HCT116 (cell line): ENCODE measurements around the gene CAB39. TPM values are rescaled to one million over a fixed set of nuclear protein-coding genes. Genes with fewer than 3 reads are reported as not detected.

ENCODE experiments used
- ATAC-seq: fragments of 200-7000 bp; cut with Tn5 transposase; 2 replicates; pipeline ENCODE4 v1.9.1; 2020; ENCODE audit warnings: mild to moderate bottlenecking, moderate library complexity
- BruUV-seq: library from RNA; stranded (reverse); fragments of 400-500 nt; replicated peaks from 2 replicates; lab custom pipeline; 2021; lab: Mats Ljungman, UMichigan
- CTCF ChIA-PET: fragments of 300-600 bp; sonication (Branson Sonifier 250); formaldehyde crosslinking; loops from one replicate; lab custom pipeline; 2021; ENCODE audit warnings: antibody characterized with exemption; lab: Charles Lee
- POLR2A ChIA-PET: fragments of 300-600, 350-600 bp; sonication (Branson Sonifier 250); formaldehyde crosslinking; loops from one replicate; lab custom pipeline; 2021; ENCODE audit warnings: antibody characterized with exemption; lab: Charles Lee
- RAD21 ChIA-PET, 2 experiments: fragments of 300-600 bp; sonication (Branson Sonifier 250); formaldehyde crosslinking; loops; one replicate each; lab custom pipeline; 2023; ENCODE audit warnings: low total read pairs in 2 of 2; ENCODE audit not compliant: uncharacterized antibody in 2 of 2, unreplicated experiment in 2 of 2, low non-redundant PET in 1 of 2; lab: Charles Lee
- DNase-seq: peaks from one replicate; pipeline ENCODE4 v3.0.0-alpha.2; 2010; ENCODE audit warnings: low read depth, low spot score
- H2AFZ ChIP-seq: fragments of 200-600 bp; shearing (Covaris generic), sonication (generic); 2 replicates; pipeline ENCODE4 v1.6.1; 2017; ENCODE audit warnings: low read depth, mixed run types, mixed read lengths, antibody characterized with exemption, low read length; ENCODE audit not compliant: poor library complexity, severe bottlenecking
- H3K27ac ChIP-seq: 2 replicates; pipeline ENCODE4 v1.5.1; 2012; ENCODE audit warnings: low read depth, low read length
- H3K27me3 ChIP-seq: fragments of 200-600 bp; sonication (generic); 2 replicates; pipeline ENCODE4 v1.6.1; 2016; ENCODE audit warnings: mixed run types, low read length, mixed read lengths; ENCODE audit not compliant: insufficient read depth
- H3K36me3 ChIP-seq, 2 experiments: fragments of 200-500 bp in 1 of 2; fragments of 200-600 bp in 1 of 2; sonication (Bioruptor generic) in 1 of 2; sonication (generic) in 1 of 2; 2 replicates each; pipeline versions ENCODE4 v1.5.1 to v1.6.1; 2014 to 2016; ENCODE audit warnings: low read length in 2 of 2, inconsistent platforms in 1 of 2, mixed read lengths in 1 of 2, mixed run types in 1 of 2; ENCODE audit not compliant: insufficient read depth in 2 of 2, control insufficient read depth in 1 of 2
- H3K4me1 ChIP-seq, 2 experiments: fragments of 200-600 bp in 1 of 2; sonication (generic) in 1 of 2; 2 replicates each; pipeline versions ENCODE4 v1.5.1 to v1.6.1; 2012 to 2017; ENCODE audit warnings: low read length in 2 of 2, inconsistent platforms in 1 of 2, mild to moderate bottlenecking in 1 of 2, mixed read lengths in 1 of 2, mixed run types in 1 of 2, moderate library complexity in 1 of 2; ENCODE audit not compliant: insufficient read depth in 2 of 2, control insufficient read depth in 1 of 2
- H3K4me2 ChIP-seq: fragments of 200-600 bp; sonication (generic); 2 replicates; pipeline ENCODE4 v1.6.1; 2017; ENCODE audit warnings: mixed run types, low read length, mixed read lengths
- H3K4me3 ChIP-seq, 2 experiments: fragments of 200-600 bp in 1 of 2; sonication (generic) in 1 of 2; replicated peaks in 1 of 2; 2 replicates each; pipeline ENCODE4 v1.5.1; 2011 to 2016; ENCODE audit warnings: low read length in 2 of 2, control low read depth in 1 of 2, low read depth in 1 of 2, mild to moderate bottlenecking in 1 of 2, mixed read lengths in 1 of 2, mixed run types in 1 of 2
- H3K79me2 ChIP-seq: fragments of 200-600 bp; sonication (generic); 2 replicates; pipeline ENCODE4 v1.6.1; 2017; ENCODE audit warnings: mild to moderate bottlenecking, mixed run types, low read length, moderate library complexity, mixed read lengths; ENCODE audit not compliant: insufficient read depth
- H3K9ac ChIP-seq: fragments of 200-600 bp; sonication (generic); 2 replicates; pipeline ENCODE4 v1.6.1; 2016; ENCODE audit warnings: low read length, mixed read lengths
- H3K9me2 ChIP-seq: fragments of 200-600 bp; sonication (generic), shearing (Covaris generic); 2 replicates; pipeline ENCODE4 v1.6.1; 2017; ENCODE audit warnings: mixed run types, mild to moderate bottlenecking, moderate library complexity; ENCODE audit not compliant: insufficient read depth
- H3K9me3 ChIP-seq, 2 experiments: fragments of 200-500 bp in 1 of 2; fragments of 200-600 bp in 1 of 2; sonication (Bioruptor generic) in 1 of 2; sonication (generic) in 1 of 2; 2 replicates each; pipeline ENCODE4 v1.6.1; 2014 to 2017; ENCODE audit warnings: low read length in 2 of 2, mixed read lengths in 2 of 2, inconsistent platforms in 1 of 2, low read depth in 1 of 2, mild to moderate bottlenecking in 1 of 2, mixed run types in 1 of 2, moderate library complexity in 1 of 2; ENCODE audit not compliant: control insufficient read depth in 1 of 2, insufficient read depth in 1 of 2
- H4K20me1 ChIP-seq: fragments of 200-600 bp; sonication (generic), shearing (Covaris generic); 2 replicates; pipeline ENCODE4 v1.6.1; 2017; ENCODE audit warnings: mixed run types, mild to moderate bottlenecking, moderate library complexity; ENCODE audit not compliant: insufficient read depth
- CBX3 ChIP-seq: IDR thresholded peaks from 2 replicates; pipeline ENCODE4 v1.6.1; 2012; ENCODE audit warnings: low read depth
- EGR1 ChIP-seq: IDR thresholded peaks from 2 replicates; pipeline ENCODE4 v1.6.1; 2012; ENCODE audit warnings: low read depth
- ELF1 ChIP-seq: IDR thresholded peaks from 2 replicates; pipeline ENCODE4 v1.6.1; 2012; ENCODE audit warnings: low read depth, borderline replicate concordance
- EZH2 ChIP-seq: fragments of 200-600 bp; sonication (generic); IDR thresholded peaks from 2 replicates; pipeline ENCODE4 v1.6.1; 2017; ENCODE audit warnings: antibody characterized with exemption, mixed run types
- EZH2phosphoT487 ChIP-seq: fragments of 200-600 bp; IDR thresholded peaks from 2 replicates; pipeline ENCODE4 v1.6.1; 2018; ENCODE audit warnings: antibody characterized with exemption, borderline replicate concordance
- FOSL1 ChIP-seq: IDR thresholded peaks from 2 replicates; pipeline ENCODE4 v1.6.1; 2012; ENCODE audit warnings: low read depth
- JUND ChIP-seq: IDR thresholded peaks from 2 replicates; pipeline ENCODE4 v1.6.1; 2012
- POLR2AphosphoS5 ChIP-seq: IDR thresholded peaks from 2 replicates; pipeline ENCODE4 v1.6.1; 2011; ENCODE audit warnings: mild to moderate bottlenecking, low read depth, low read length, moderate library complexity
- RAD21 ChIP-seq: IDR thresholded peaks from 2 replicates; pipeline ENCODE4 v1.6.1; 2012; ENCODE audit warnings: low read depth, mild to moderate bottlenecking
- SIN3A ChIP-seq: IDR thresholded peaks from 2 replicates; pipeline ENCODE4 v1.6.1; 2012; ENCODE audit warnings: low read depth
- SP1 ChIP-seq: IDR thresholded peaks from 2 replicates; pipeline ENCODE4 v1.6.1; 2012; ENCODE audit warnings: low read depth
- SRF ChIP-seq: IDR thresholded peaks from 2 replicates; pipeline ENCODE4 v1.6.1; 2012; ENCODE audit warnings: low read depth
- YY1 ChIP-seq: IDR thresholded peaks from 2 replicates; pipeline ENCODE4 v1.6.1; 2011; ENCODE audit warnings: low read length, low read depth, moderate library complexity, mild to moderate bottlenecking; ENCODE audit not compliant: insufficient replicate concordance; ENCODE audit errors: extremely low read depth
- ZFX ChIP-seq: fragments of 450-650 bp; IDR thresholded peaks from 2 replicates; pipeline ENCODE4 v1.6.1; 2017
- ZNF274 ChIP-seq: fragments of 200-500 bp; sonication (Bioruptor generic); IDR thresholded peaks from 2 replicates; pipeline ENCODE4 v1.6.1; 2014; ENCODE audit warnings: mild to moderate bottlenecking, low read depth, low read length, inconsistent platforms
- intact Hi-C: fragments of 100-400 bp; cut with micrococcal nuclease; formaldehyde crosslinking; loops from 2 replicates; pipeline ENCODE4 v1.10.0; 2022
- total RNA-seq: library from RNA; stranded (reverse); gene quantifications from one replicate; pipeline ENCODE4 v1.2.1, GENCODE V29; 2021; ENCODE audit not compliant: unreplicated experiment
- TF ChIP-seq, protein P1 (sequence below): IDR thresholded peaks from 2 replicates; pipeline ENCODE4 v1.6.1; 2012; ENCODE audit warnings: low read depth
- TF ChIP-seq, protein P2 (sequence below): IDR thresholded peaks from 2 replicates; pipeline ENCODE4 v1.6.1; 2012
- TF ChIP-seq, protein P3 (sequence below), 3 experiments: fragments of 200-600 bp in 1 of 3; sonication (generic) in 1 of 3; IDR thresholded peaks in 2 of 3; conservative IDR thresholded peaks in 1 of 3; 2 replicates each; pipeline ENCODE4 v1.5.1; 2012 to 2017; ENCODE audit warnings: low read depth in 2 of 3, low read length in 2 of 3, antibody characterized with exemption in 1 of 3, borderline replicate concordance in 1 of 3, control low read depth in 1 of 3, mild to moderate bottlenecking in 1 of 3, mixed read lengths in 1 of 3, mixed run types in 1 of 3, moderate library complexity in 1 of 3; ENCODE audit not compliant: insufficient read depth in 1 of 3
- TF ChIP-seq, protein P4 (sequence below): IDR thresholded peaks from 2 replicates; pipeline ENCODE4 v1.6.1; 2011; ENCODE audit warnings: mild to moderate bottlenecking, low read length, moderate library complexity; ENCODE audit not compliant: insufficient replicate concordance; ENCODE audit errors: extremely low read depth

Gene CAB39
- total RNA-seq, 1 experiment from 2014 or later: 63.6 TPM

DNA sequence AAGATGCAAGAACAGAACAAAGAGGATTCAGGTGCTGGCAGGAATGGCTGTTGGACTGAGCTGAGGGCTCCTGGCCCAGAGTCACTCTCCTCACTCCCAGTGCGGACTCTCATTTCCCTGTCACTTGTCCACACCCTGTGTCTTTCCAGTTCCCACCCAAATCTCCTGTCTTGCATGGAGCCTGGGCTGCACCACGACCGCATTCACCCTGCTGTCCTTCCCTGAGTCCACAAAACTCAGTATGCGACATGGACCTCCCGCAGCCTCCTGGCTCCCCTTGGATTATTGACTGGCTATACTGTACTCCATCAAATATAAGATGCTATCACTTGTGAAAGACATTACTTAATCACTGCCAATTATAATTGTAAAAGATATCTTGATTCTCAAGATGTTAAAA, 149.7 kb downstream of the CAB39 start:
- H3K36me3 ChIP-seq: no peaks in the 10 kb centered on the region
- RAD21 ChIA-PET: no interaction called here
- DNase-seq: no peak
- POLR2A ChIA-PET: no interaction called here
- intact Hi-C loops: no loop called here
- BruUV-seq: no TSS peak
- H3K4me2 ChIP-seq: no peak overlapping the region
- H3K9me3 ChIP-seq: no peaks in the 10 kb centered on the region
- H3K27me3 ChIP-seq: no peaks in the 10 kb centered on the region
- TF ChIP-seq RAD21: no peak
- TF ChIP-seq, protein P1, sequence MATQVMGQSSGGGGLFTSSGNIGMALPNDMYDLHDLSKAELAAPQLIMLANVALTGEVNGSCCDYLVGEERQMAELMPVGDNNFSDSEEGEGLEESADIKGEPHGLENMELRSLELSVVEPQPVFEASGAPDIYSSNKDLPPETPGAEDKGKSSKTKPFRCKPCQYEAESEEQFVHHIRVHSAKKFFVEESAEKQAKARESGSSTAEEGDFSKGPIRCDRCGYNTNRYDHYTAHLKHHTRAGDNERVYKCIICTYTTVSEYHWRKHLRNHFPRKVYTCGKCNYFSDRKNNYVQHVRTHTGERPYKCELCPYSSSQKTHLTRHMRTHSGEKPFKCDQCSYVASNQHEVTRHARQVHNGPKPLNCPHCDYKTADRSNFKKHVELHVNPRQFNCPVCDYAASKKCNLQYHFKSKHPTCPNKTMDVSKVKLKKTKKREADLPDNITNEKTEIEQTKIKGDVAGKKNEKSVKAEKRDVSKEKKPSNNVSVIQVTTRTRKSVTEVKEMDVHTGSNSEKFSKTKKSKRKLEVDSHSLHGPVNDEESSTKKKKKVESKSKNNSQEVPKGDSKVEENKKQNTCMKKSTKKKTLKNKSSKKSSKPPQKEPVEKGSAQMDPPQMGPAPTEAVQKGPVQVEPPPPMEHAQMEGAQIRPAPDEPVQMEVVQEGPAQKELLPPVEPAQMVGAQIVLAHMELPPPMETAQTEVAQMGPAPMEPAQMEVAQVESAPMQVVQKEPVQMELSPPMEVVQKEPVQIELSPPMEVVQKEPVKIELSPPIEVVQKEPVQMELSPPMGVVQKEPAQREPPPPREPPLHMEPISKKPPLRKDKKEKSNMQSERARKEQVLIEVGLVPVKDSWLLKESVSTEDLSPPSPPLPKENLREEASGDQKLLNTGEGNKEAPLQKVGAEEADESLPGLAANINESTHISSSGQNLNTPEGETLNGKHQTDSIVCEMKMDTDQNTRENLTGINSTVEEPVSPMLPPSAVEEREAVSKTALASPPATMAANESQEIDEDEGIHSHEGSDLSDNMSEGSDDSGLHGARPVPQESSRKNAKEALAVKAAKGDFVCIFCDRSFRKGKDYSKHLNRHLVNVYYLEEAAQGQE: no peak
- TF ChIP-seq FOSL1: no peak
- TF ChIP-seq EGR1: no peak
- TF ChIP-seq SRF: no peak
- no peak for TF ChIP-seq CBX3
- TF ChIP-seq EZH2: no peak
- TF ChIP-seq, protein P2, sequence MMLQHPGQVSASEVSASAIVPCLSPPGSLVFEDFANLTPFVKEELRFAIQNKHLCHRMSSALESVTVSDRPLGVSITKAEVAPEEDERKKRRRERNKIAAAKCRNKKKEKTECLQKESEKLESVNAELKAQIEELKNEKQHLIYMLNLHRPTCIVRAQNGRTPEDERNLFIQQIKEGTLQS: no peak
- TF ChIP-seq YY1: no peak
- TF ChIP-seq ELF1: no peak
- no peak for TF ChIP-seq EZH2phosphoT487
- TF ChIP-seq ZFX: no peak
- TF ChIP-seq, protein P3, sequence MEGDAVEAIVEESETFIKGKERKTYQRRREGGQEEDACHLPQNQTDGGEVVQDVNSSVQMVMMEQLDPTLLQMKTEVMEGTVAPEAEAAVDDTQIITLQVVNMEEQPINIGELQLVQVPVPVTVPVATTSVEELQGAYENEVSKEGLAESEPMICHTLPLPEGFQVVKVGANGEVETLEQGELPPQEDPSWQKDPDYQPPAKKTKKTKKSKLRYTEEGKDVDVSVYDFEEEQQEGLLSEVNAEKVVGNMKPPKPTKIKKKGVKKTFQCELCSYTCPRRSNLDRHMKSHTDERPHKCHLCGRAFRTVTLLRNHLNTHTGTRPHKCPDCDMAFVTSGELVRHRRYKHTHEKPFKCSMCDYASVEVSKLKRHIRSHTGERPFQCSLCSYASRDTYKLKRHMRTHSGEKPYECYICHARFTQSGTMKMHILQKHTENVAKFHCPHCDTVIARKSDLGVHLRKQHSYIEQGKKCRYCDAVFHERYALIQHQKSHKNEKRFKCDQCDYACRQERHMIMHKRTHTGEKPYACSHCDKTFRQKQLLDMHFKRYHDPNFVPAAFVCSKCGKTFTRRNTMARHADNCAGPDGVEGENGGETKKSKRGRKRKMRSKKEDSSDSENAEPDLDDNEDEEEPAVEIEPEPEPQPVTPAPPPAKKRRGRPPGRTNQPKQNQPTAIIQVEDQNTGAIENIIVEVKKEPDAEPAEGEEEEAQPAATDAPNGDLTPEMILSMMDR (IDR thresholded peaks at IDR 0.05 in 2 of 3, conservative IDR thresholded peaks at IDR 0.05 in 1 of 3; ENCODE audit: borderline replicate concordance in 1 of 3, insufficient read depth in 1 of 3, low read depth in 2 of 3, low read length in 2 of 3): no peak
- TF ChIP-seq, protein P4, sequence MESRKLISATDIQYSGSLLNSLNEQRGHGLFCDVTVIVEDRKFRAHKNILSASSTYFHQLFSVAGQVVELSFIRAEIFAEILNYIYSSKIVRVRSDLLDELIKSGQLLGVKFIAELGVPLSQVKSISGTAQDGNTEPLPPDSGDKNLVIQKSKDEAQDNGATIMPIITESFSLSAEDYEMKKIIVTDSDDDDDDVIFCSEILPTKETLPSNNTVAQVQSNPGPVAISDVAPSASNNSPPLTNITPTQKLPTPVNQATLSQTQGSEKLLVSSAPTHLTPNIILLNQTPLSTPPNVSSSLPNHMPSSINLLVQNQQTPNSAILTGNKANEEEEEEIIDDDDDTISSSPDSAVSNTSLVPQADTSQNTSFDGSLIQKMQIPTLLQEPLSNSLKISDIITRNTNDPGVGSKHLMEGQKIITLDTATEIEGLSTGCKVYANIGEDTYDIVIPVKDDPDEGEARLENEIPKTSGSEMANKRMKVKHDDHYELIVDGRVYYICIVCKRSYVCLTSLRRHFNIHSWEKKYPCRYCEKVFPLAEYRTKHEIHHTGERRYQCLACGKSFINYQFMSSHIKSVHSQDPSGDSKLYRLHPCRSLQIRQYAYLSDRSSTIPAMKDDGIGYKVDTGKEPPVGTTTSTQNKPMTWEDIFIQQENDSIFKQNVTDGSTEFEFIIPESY: no peak
- no peak for TF ChIP-seq ZNF274
- no peak for TF ChIP-seq JUND
- no peak for TF ChIP-seq POLR2AphosphoS5
- no peak for TF ChIP-seq SP1
- no peak for TF ChIP-seq SIN3A
- CTCF ChIA-PET: interaction anchor here (1.0 kb wide), 1 partner anchor 10 kb away, joined by 3 read pairs; no protein-coding TSS in a partner anchor
- H3K27ac ChIP-seq: no peak overlapping the region
- H4K20me1 ChIP-seq: no peaks in the 10 kb centered on the region
- peaks cover 6% of the 10 kb centered on the region; the same call in 1 of the 2 replicates for H3K79me2 ChIP-seq
- H3K9me2 ChIP-seq: no peaks in the 10 kb centered on the region
- no peak for ATAC-seq
- no peak overlapping the region for H3K9ac ChIP-seq
- H3K4me1 ChIP-seq: peaks cover 22 to 33% of the 10 kb centered on the region in 2 experiments
- H2AFZ ChIP-seq: no peak overlapping the region
- no peak overlapping the region for H3K4me3 ChIP-seq
